IMR-90 (cell line): Measurements from ENCODE around the gene SOX8. TPM values are rescaled to one million over a fixed set of nuclear protein-coding genes. Genes with fewer than 3 reads are reported as not detected.
A peak's percentile ranks its signal among the peaks of the same experiment; 100 is the strongest.

Experiments used
- ATAC-seq: fragments of 200-7000 bp; cut with Tn5 transposase; 2 replicates; pipeline ENCODE4 v1.9.1; 2020; ENCODE audit warnings: low read depth, mild to moderate bottlenecking, moderate library complexity
- BruUV-seq: library from RNA; stranded (reverse); fragments of 400-500 nt; replicated peaks from 2 replicates; lab custom pipeline; 2021; lab: Mats Ljungman, UMichigan
- CTCF ChIA-PET: fragments of 300-600 bp; formaldehyde crosslinking; extraction: SDS; loops from one replicate; lab custom pipeline; 2021; ENCODE audit warnings: antibody characterized with exemption; lab: Yijun Ruan, JAX
- POLR2A ChIA-PET: fragments of 300-600 bp; sonication (Branson Sonifier 250); formaldehyde crosslinking; loops from one replicate; lab custom pipeline; 2022; ENCODE audit warnings: antibody characterized with exemption; ENCODE audit not compliant: unreplicated experiment; lab: Charles Lee
- DNase-seq: peaks from one replicate; pipeline ENCODE4 v3.0.0; 2013
- H2AFZ ChIP-seq: replicated peaks from 2 replicates; pipeline ENCODE3; 2013; ENCODE audit warnings: low read length, mild to moderate bottlenecking; ENCODE audit not compliant: poor library complexity
- H2AK5ac ChIP-seq: 2 replicates; pipeline ENCODE4 v1.6.1; 2013; ENCODE audit warnings: low read depth, low read length, inconsistent platforms
- H2AK9ac ChIP-seq: replicated peaks from 2 replicates; pipeline ENCODE3; 2013; ENCODE audit warnings: mild to moderate bottlenecking, low read depth, low read length, moderate library complexity; ENCODE audit not compliant: poor library complexity
- H2BK120ac ChIP-seq: 2 replicates; pipeline ENCODE4 v1.6.1; 2013; ENCODE audit warnings: low read depth, low read length, inconsistent platforms
- H2BK15ac ChIP-seq: 3 replicates; pipeline ENCODE4 v1.6.1; 2013; ENCODE audit warnings: low read depth, low read length, inconsistent platforms
- H2BK20ac ChIP-seq: 2 replicates; pipeline ENCODE4 v1.6.1; 2013; ENCODE audit warnings: low read depth, mild to moderate bottlenecking, inconsistent platforms, low read length, moderate library complexity
- H2BK5ac ChIP-seq: 2 replicates; pipeline ENCODE4 v1.6.1; 2013; ENCODE audit warnings: mild to moderate bottlenecking, low read depth, low read length, inconsistent platforms; ENCODE audit not compliant: poor library complexity, severe bottlenecking
- H3K14ac ChIP-seq: replicated peaks from 2 replicates; pipeline ENCODE4 v1.6.1; 2013; ENCODE audit warnings: low read depth, low read length, inconsistent platforms
- H3K18ac ChIP-seq: 2 replicates; pipeline ENCODE4 v1.6.1; 2013; ENCODE audit warnings: low read depth, low read length, control low read depth
- H3K23ac ChIP-seq: 2 replicates; pipeline ENCODE4 v1.6.1; 2013; ENCODE audit warnings: low read depth, low read length, inconsistent platforms
- H3K27ac ChIP-seq: 2 replicates; pipeline ENCODE4 v1.5.1; 2013; ENCODE audit warnings: mild to moderate bottlenecking, control low read depth, low read length; ENCODE audit not compliant: insufficient read depth
- H3K27me3 ChIP-seq: 2 replicates; pipeline ENCODE4 v1.6.1; 2013; ENCODE audit warnings: low read length; ENCODE audit not compliant: control insufficient read depth, insufficient read depth
- H3K36me3 ChIP-seq: 2 replicates; pipeline ENCODE4 v1.6.1; 2013; ENCODE audit warnings: low read length, mixed read lengths; ENCODE audit not compliant: control insufficient read depth, insufficient read depth
- H3K4ac ChIP-seq: 2 replicates; pipeline ENCODE4 v1.6.1; 2013; ENCODE audit warnings: low read depth, low read length, inconsistent platforms
- H3K4me1 ChIP-seq: 2 replicates; pipeline ENCODE4 v1.6.1; 2013; ENCODE audit warnings: low read length, mixed read lengths; ENCODE audit not compliant: control insufficient read depth, insufficient read depth
- H3K4me2 ChIP-seq: 2 replicates; pipeline ENCODE4 v1.6.1; 2013; ENCODE audit warnings: low read depth, mild to moderate bottlenecking, control low read depth, low read length, moderate library complexity
- H3K4me3 ChIP-seq: 2 replicates; pipeline ENCODE4 v1.5.1; 2013; ENCODE audit warnings: low read depth, mild to moderate bottlenecking, control low read depth, low read length, moderate library complexity; ENCODE audit not compliant: insufficient read depth
- H3K56ac ChIP-seq: 2 replicates; pipeline ENCODE4 v1.6.1; 2013; ENCODE audit warnings: low read length, inconsistent platforms; ENCODE audit not compliant: insufficient read depth; ENCODE audit errors: extremely low read depth
- H3K79me1 ChIP-seq, 2 experiments: 2 replicates each; pipeline ENCODE4 v1.6.1; 2013; ENCODE audit warnings: low read length in 2 of 2, inconsistent platforms in 1 of 2, low read depth in 1 of 2
- H3K9ac ChIP-seq: 2 replicates; pipeline ENCODE4 v1.6.1; 2013; ENCODE audit warnings: low read depth, low read length, control low read depth
- H3K9me1 ChIP-seq: 2 replicates; pipeline ENCODE4 v1.6.1; 2013; ENCODE audit warnings: low read length, inconsistent platforms; ENCODE audit not compliant: insufficient read depth
- H3K9me3 ChIP-seq: 2 replicates; pipeline ENCODE4 v1.6.1; 2013; ENCODE audit warnings: low read length; ENCODE audit not compliant: control insufficient read depth, insufficient read depth
- H4K20me1 ChIP-seq: 2 replicates; pipeline ENCODE4 v1.6.1; 2013; ENCODE audit warnings: low read length, inconsistent platforms; ENCODE audit not compliant: insufficient read depth
- H4K5ac ChIP-seq: 2 replicates; pipeline ENCODE4 v1.6.1; 2013; ENCODE audit warnings: mild to moderate bottlenecking, low read depth, low read length, control low read depth
- H4K8ac ChIP-seq, 2 experiments: 2 replicates each; pipeline ENCODE4 v1.6.1; 2013; ENCODE audit warnings: low read depth in 2 of 2, low read length in 2 of 2, control low read depth in 1 of 2, inconsistent platforms in 1 of 2
- H4K91ac ChIP-seq: 2 replicates; pipeline ENCODE4 v1.6.1; 2013; ENCODE audit warnings: low read depth, low read length, inconsistent platforms; ENCODE audit not compliant: insufficient read depth
- BHLHE40 ChIP-seq: fragments of 150-350 bp; IDR thresholded peaks from 2 replicates; pipeline ENCODE4 v1.6.1; 2016; ENCODE audit warnings: mild to moderate bottlenecking, low read depth, low read length
- CEBPB ChIP-seq: IDR thresholded peaks from 2 replicates; pipeline ENCODE4 v1.6.1; 2012; ENCODE audit warnings: low read depth, low read length, improper control_type of control experiment
- CHD1 ChIP-seq: IDR thresholded peaks from 2 replicates; pipeline ENCODE4 v1.6.1; 2012; ENCODE audit warnings: low read depth, low read length, improper control_type of control experiment
- FOS ChIP-seq: fragments of 150-350 bp; IDR thresholded peaks from 2 replicates; pipeline ENCODE4 v1.6.1; 2016; ENCODE audit warnings: low read depth, low read length
- MAFK ChIP-seq: IDR thresholded peaks from 2 replicates; pipeline ENCODE4 v1.6.1; 2012; ENCODE audit warnings: low read depth, low read length, improper control_type of control experiment
- MAZ ChIP-seq: IDR thresholded peaks from 2 replicates; pipeline ENCODE4 v1.6.1; 2012; ENCODE audit warnings: low read depth, mild to moderate bottlenecking, low read length, improper control_type of control experiment, moderate library complexity, borderline replicate concordance
- MXI1 ChIP-seq: IDR thresholded peaks from 2 replicates; pipeline ENCODE4 v1.6.1; 2012; ENCODE audit warnings: low read depth, mild to moderate bottlenecking, low read length, moderate library complexity, borderline replicate concordance
- NFE2L2 ChIP-seq: fragments of 150-350 bp; IDR thresholded peaks from 2 replicates; pipeline ENCODE4 v1.6.1; 2016; ENCODE audit warnings: low read depth, mild to moderate bottlenecking, low read length
- POLR2A ChIP-seq: IDR thresholded peaks from 2 replicates; pipeline ENCODE4 v1.6.1; 2012; ENCODE audit warnings: mild to moderate bottlenecking, low read depth, low read length
- RAD21 ChIP-seq: IDR thresholded peaks from 2 replicates; pipeline ENCODE4 v1.6.1; 2012; ENCODE audit warnings: low read length, improper control_type of control experiment
- RCOR1 ChIP-seq: IDR thresholded peaks from 2 replicates; pipeline ENCODE4 v1.6.1; 2012; ENCODE audit warnings: mild to moderate bottlenecking, low read length, improper control_type of control experiment; ENCODE audit not compliant: insufficient replicate concordance
- RFX5 ChIP-seq: IDR thresholded peaks from 2 replicates; pipeline ENCODE4 v1.8.0; 2012; ENCODE audit warnings: low read depth, mild to moderate bottlenecking, low read length, moderate library complexity
- SMC3 ChIP-seq: fragments of 150-350 bp; IDR thresholded peaks from 2 replicates; pipeline ENCODE4 v1.6.1; 2016; ENCODE audit warnings: low read depth, mild to moderate bottlenecking, antibody characterized with exemption, low read length, moderate library complexity
- WGBS, 2 experiments: methylation state at CpG; one replicate each; pipeline versions ENCODE4 v1.1.5 to v1.1.7; 2013; ENCODE audit warnings: missing lambda C conversion rate in 2 of 2; ENCODE audit not compliant: insufficient read length in 1 of 2; ENCODE audit errors: extremely low coverage in 2 of 2; 5-methylcytosine and 5-hydroxymethylcytosine counted together
- dilution Hi-C: fragments of 300-500 bp; cut with HindIII; formaldehyde crosslinking; loops from one replicate; pipeline ENCODE4 v1.14.3; 2018; ENCODE audit warnings: low sequenced_read_pairs; ENCODE audit not compliant: unreplicated experiment
- in situ Hi-C: fragments of 300-500 bp; cut with MboI; formaldehyde crosslinking; loops from 3 replicates; pipeline ENCODE4 v1.14.3; 2019; ENCODE audit warnings: low sequenced_read_pairs, inconsistent platforms, mixed read lengths
- intact Hi-C: fragments of 100-400 bp; cut with micrococcal nuclease; formaldehyde crosslinking; loops from 2 replicates; pipeline ENCODE4 v1.10.0; 2022
- polyA plus RNA-seq, 3 experiments: library from polyadenylated mRNA; depleted of rRNA; stranded (reverse); fragments of >200 nt; gene quantifications; 2 replicates each; pipeline ENCODE4 v1.2.3, GENCODE V29; 2012; ENCODE audit warnings: low replicate concordance in 1 of 3
- total RNA-seq: library from RNA; depleted of rRNA; stranded (reverse); fragments of >200 nt; gene quantifications from 2 replicates; pipeline ENCODE4 v1.2.3, GENCODE V29; 2012
- TF ChIP-seq, protein P1 (sequence below): conservative IDR thresholded peaks from 2 replicates; pipeline ENCODE4 v1.5.1; 2012; ENCODE audit warnings: mild to moderate bottlenecking, low read depth, low read length, improper control_type of control experiment
- TF ChIP-seq, protein P2 (sequence below): fragments of 150-350 bp; IDR thresholded peaks from 2 replicates; pipeline ENCODE4 v1.6.1; 2017; ENCODE audit warnings: mild to moderate bottlenecking, antibody characterized with exemption, low read length, low read depth

SOX8 gene
- total and polyA plus RNA-seq, 2 of the 4 experiments (the other 2 are of a cell fraction): under 0.01 to 0.26 TPM

DNA sequence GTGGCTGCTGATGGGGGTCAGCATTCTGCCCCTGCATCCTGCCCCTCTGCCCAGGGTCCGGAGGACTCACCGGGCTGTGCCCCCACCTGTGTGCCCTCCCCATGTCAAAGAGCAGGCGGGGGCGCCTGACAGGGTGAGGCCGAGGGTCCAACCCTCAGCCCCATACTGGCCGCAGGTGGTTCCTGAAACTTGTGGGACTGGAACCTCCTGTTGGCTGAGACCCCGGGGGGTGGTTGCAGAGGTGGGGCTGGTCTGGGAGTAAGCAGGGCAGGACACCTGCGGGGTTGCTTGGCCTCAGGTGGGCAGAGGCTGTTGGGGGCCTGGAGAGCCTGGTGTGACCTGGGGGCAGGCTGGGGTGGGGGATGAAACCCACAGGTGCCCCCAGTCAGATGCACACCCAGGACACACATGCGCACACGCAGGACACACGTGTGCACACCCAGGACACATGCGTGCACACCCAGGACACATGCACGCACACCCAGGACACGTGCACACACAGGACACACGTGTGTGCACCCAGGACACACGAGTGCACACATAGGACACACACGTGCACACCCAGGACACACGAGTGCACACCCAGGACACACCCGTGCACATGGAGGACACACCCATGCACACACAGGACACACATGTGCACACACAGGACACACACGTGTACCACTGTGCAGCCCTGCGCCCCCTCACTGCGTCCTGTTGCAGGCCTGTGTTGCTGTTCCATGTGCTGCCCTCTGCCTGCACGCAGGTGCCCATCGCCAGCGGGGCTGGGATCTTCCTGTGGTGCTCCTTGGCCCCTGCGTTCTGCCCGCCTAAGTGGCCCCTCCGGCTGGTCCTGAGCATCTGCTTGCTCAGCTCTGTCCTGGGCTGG is 31.4 kb downstream of the SOX8 start:
- no peak overlapping the region for H3K4me3 ChIP-seq
- no peaks in the 10 kb centered on the region for H3K79me1 ChIP-seq
- no peak overlapping the region for H3K56ac ChIP-seq
- in situ Hi-C loops: no loop called here
- dilution Hi-C loops: no loop called here
- no peak overlapping the region for H4K8ac ChIP-seq
- H3K9ac ChIP-seq: no peak overlapping the region
- peak overlapping the region; percentile 61 for H2AK9ac ChIP-seq
- H3K18ac ChIP-seq: no peak overlapping the region
- ChIA-PET POLR2A (no interaction called here), CTCF (no interaction called here)
- ATAC-seq (no peak), DNase-seq (no peak)
- no peak overlapping the region for H3K23ac ChIP-seq
- peak overlapping the region; percentile 21 for H2AFZ ChIP-seq
- no peak overlapping the region for H3K14ac ChIP-seq
- H2BK5ac ChIP-seq: no peak overlapping the region
- BruUV-seq: no TSS peak
- H3K4ac ChIP-seq: no peak overlapping the region
- no peak overlapping the region for H2BK15ac ChIP-seq
- H3K36me3 ChIP-seq: no peaks in the 10 kb centered on the region
- H3K4me1 ChIP-seq: no peaks in the 10 kb centered on the region
- H3K27me3 ChIP-seq: peaks cover 46% of the 10 kb centered on the region; the same call in 1 of the 2 replicates
- H4K5ac ChIP-seq: no peak overlapping the region
- H3K9me3 ChIP-seq: no peaks in the 10 kb centered on the region
- intact Hi-C loops: no loop called here
- no peak overlapping the region for H3K27ac ChIP-seq
- no peak overlapping the region for H2AK5ac ChIP-seq
- WGBS, 2 experiments: 73% methylated on average over 22 of the region's 28 CpGs; no CpG with 5 or more reads in 1 of the 2 experiments
- H2BK20ac ChIP-seq: no peak overlapping the region
- H2BK120ac ChIP-seq: no peak overlapping the region
- no peak overlapping the region for H3K4me2 ChIP-seq
- H4K91ac ChIP-seq: no peak overlapping the region
- no peaks in the 10 kb centered on the region for H4K20me1 ChIP-seq
- no peaks in the 10 kb centered on the region for H3K9me1 ChIP-seq
- TF ChIP-seq BHLHE40 (no peak), MAZ (no peak), FOS (no peak), MXI1 (no peak), POLR2A (no peak), MAFK (no peak), RFX5 (no peak), CHD1 (no peak), SMC3 (no peak), CEBPB (no peak), RAD21 (no peak), RCOR1 (no peak), NFE2L2 (no peak)
- TF ChIP-seq, protein P1, sequence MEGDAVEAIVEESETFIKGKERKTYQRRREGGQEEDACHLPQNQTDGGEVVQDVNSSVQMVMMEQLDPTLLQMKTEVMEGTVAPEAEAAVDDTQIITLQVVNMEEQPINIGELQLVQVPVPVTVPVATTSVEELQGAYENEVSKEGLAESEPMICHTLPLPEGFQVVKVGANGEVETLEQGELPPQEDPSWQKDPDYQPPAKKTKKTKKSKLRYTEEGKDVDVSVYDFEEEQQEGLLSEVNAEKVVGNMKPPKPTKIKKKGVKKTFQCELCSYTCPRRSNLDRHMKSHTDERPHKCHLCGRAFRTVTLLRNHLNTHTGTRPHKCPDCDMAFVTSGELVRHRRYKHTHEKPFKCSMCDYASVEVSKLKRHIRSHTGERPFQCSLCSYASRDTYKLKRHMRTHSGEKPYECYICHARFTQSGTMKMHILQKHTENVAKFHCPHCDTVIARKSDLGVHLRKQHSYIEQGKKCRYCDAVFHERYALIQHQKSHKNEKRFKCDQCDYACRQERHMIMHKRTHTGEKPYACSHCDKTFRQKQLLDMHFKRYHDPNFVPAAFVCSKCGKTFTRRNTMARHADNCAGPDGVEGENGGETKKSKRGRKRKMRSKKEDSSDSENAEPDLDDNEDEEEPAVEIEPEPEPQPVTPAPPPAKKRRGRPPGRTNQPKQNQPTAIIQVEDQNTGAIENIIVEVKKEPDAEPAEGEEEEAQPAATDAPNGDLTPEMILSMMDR: no peak
- TF ChIP-seq, protein P2, sequence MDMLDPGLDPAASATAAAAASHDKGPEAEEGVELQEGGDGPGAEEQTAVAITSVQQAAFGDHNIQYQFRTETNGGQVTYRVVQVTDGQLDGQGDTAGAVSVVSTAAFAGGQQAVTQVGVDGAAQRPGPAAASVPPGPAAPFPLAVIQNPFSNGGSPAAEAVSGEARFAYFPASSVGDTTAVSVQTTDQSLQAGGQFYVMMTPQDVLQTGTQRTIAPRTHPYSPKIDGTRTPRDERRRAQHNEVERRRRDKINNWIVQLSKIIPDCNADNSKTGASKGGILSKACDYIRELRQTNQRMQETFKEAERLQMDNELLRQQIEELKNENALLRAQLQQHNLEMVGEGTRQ: no peak
